MM.1S (cell line): Measurements from ENCODE around the gene CRISP3.

Source experiments
- CTCF ChIP-seq: fragments of 300-600 bp; sonication (generic); IDR thresholded peaks from 2 replicates; pipeline ENCODE4 v1.5.1; 2016; ENCODE audit warnings: antibody characterized with exemption, low read length, mixed read lengths
- EZH2 ChIP-seq: fragments of 300-600 bp; sonication (generic); optimal IDR thresholded peaks from 2 replicates; pipeline ENCODE3; 2017; ENCODE audit warnings: low read depth, mild to moderate bottlenecking, antibody characterized with exemption, low read length, mixed read lengths
- EZH2phosphoT487 ChIP-seq: fragments of 300-600 bp; sonication (generic); IDR thresholded peaks from 2 replicates; pipeline ENCODE4 v1.6.1; 2018; ENCODE audit warnings: antibody characterized with exemption, low read length

GRCh38 chr6:49692534-49692933, 51.7 kb downstream of the CRISP3 start:
- TF ChIP-seq CTCF (no peak), EZH2 (no peak), EZH2phosphoT487 (no peak)
